ENCODE results near the gene ELAVL4.

GRCh38 chr1:50095716-50096115 is 13.0 kb upstream of the ELAVL4 start:
- TF ChIP-seq MAX (IDR thresholded peaks at IDR 0.05) (no peak), POLR2A (IDR thresholded peaks at IDR 0.05; ENCODE audit: borderline replicate concordance, extremely low read depth, insufficient read depth, insufficient read length) (no peak), CTCF (IDR thresholded peaks at IDR 0.05 in 2 of 3, conservative IDR thresholded peaks at IDR 0.05 in 1 of 3; ENCODE audit: borderline replicate concordance in 1 of 3, insufficient read depth in 1 of 3, low read depth in 2 of 3, low read length in 2 of 3) (no peak), REST (IDR thresholded peaks at IDR 0.05; ENCODE audit: low read depth) (no peak)

Data from HCT116 (cell line).